ENCODE measurements around the gene ZBTB18.

The ZBTB18 gene

GRCh38 chr1:244063498-244063897 is 12.4 kb downstream of the ZBTB18 start:
- no peaks in the 10 kb centered on the region for H3K36me3 ChIP-seq (ENCODE audit: control insufficient read depth, insufficient read depth, low read length)
- no peaks in the 10 kb centered on the region for H3K9me3 ChIP-seq (ENCODE audit: control insufficient read depth, low read length)
- 86 to 93% methylated on average over 2 to 3 of the region's 6 CpGs for WGBS, 2 experiments (ENCODE audit: insufficient coverage in 2 of 2)
- no peak overlapping the region for H3K4me3 ChIP-seq (ENCODE audit: extremely low read depth, insufficient read depth, low read length, poor library complexity, severe bottlenecking)
- no peak overlapping the region for H3K27ac ChIP-seq (ENCODE audit: low read depth, low read length, severe bottlenecking)
- H3K4me1 ChIP-seq (ENCODE audit: control insufficient read depth, insufficient read depth, low read length, poor library complexity, severe bottlenecking) = peaks cover 5% of the 10 kb centered on the region

GRCh38 chr1:244064621-244065020 is 13.5 kb downstream of the ZBTB18 start:
- H3K4me1 ChIP-seq (ENCODE audit: control insufficient read depth, insufficient read depth, low read length, poor library complexity, severe bottlenecking) = peaks cover 5% of the 10 kb centered on the region
- H3K9me3 ChIP-seq (ENCODE audit: control insufficient read depth, low read length) = no peaks in the 10 kb centered on the region
- WGBS, 2 experiments (ENCODE audit: insufficient coverage in 2 of 2) = 87 to 89% methylated on average over 8 of the region's 8 CpGs
- no peak overlapping the region for H3K27ac ChIP-seq (ENCODE audit: low read depth, low read length, severe bottlenecking)
- no peaks in the 10 kb centered on the region for H3K36me3 ChIP-seq (ENCODE audit: control insufficient read depth, insufficient read depth, low read length)
- H3K4me3 ChIP-seq (ENCODE audit: extremely low read depth, insufficient read depth, low read length, poor library complexity, severe bottlenecking) = no peak overlapping the region

DNA sequence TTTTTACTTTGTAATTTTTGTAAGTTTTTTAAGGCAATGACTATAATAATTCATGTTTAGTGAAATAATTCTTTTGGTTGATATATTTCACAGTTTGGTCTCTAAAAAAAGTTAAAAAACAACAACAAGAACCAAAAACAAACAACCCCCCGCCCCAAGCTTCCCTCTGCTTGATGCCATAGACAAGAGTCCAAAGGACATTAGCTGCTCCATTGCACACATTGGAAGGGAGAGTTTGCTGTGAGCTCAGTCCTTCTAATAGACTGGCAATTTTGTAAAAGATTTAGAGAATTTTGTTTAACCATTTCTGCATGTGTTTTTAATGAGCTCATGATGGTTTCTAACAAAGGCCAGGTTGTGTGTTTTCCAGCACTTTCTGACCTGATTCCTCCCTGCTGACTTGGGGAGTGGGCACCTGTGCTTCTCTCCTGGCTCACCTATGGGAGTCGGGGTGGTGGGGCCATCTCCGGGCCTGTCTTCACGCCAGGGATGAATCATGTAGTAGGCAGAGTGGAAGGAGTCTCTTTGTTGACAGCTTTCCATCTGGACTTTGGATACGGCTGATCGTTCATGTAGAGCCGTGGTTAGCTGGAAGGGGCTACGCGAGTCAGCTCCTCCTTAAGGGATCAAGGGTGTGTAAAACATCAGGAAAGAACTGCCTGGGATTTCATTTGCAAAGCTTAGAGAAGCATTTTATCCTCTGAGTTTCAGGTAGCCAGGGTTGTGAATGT is 14.1 kb downstream of the ZBTB18 start:
- H3K27ac ChIP-seq (ENCODE audit: low read depth, low read length, severe bottlenecking) = no peak overlapping the region
- no peak overlapping the region for H3K4me3 ChIP-seq (ENCODE audit: extremely low read depth, insufficient read depth, low read length, poor library complexity, severe bottlenecking)
- 91 to 94% methylated on average over 5 to 6 of the region's 9 CpGs for WGBS, 2 experiments (ENCODE audit: insufficient coverage in 2 of 2)
- no peaks in the 10 kb centered on the region for H3K36me3 ChIP-seq (ENCODE audit: control insufficient read depth, insufficient read depth, low read length)
- H3K4me1 ChIP-seq (ENCODE audit: control insufficient read depth, insufficient read depth, low read length, poor library complexity, severe bottlenecking) = peaks cover 5% of the 10 kb centered on the region
- H3K9me3 ChIP-seq (ENCODE audit: control insufficient read depth, low read length) = no peaks in the 10 kb centered on the region

DNA sequence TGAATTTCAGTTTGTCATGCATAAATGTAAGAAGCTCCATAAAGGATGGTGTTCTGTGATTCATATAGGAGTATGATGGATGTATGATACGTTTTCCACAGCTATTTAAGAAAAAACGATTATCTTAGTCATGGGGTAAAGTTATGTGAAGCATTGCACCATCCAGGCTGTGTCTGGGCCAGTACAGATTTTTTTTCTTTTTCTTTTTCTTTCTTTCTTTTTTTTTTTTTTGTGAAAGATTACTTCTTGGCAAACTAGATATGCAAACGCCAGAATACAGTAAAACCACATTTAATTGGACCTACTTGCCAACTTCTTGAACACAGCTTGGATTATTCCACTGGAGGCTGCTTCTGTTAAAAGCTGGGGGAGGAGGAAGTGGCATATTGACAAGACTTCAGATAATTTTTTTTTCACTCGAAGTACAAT is 14.9 kb downstream of the ZBTB18 start:
- Histone ChIP-seq H3K4me1 (ENCODE audit: control insufficient read depth, insufficient read depth, low read length, poor library complexity, severe bottlenecking) (peaks cover 5% of the 10 kb centered on the region), H3K9me3 (ENCODE audit: control insufficient read depth, low read length) (no peaks in the 10 kb centered on the region), H3K36me3 (ENCODE audit: control insufficient read depth, insufficient read depth, low read length) (no peaks in the 10 kb centered on the region), H3K27ac (ENCODE audit: low read depth, low read length, severe bottlenecking) (no peak overlapping the region), H3K4me3 (ENCODE audit: extremely low read depth, insufficient read depth, low read length, poor library complexity, severe bottlenecking) (no peak overlapping the region)
- 79% methylated on average over 2 of the region's 4 CpGs; no CpG with 5 or more reads in 1 of the 2 experiments for WGBS, 2 experiments (ENCODE audit: insufficient coverage in 2 of 2)

DNA sequence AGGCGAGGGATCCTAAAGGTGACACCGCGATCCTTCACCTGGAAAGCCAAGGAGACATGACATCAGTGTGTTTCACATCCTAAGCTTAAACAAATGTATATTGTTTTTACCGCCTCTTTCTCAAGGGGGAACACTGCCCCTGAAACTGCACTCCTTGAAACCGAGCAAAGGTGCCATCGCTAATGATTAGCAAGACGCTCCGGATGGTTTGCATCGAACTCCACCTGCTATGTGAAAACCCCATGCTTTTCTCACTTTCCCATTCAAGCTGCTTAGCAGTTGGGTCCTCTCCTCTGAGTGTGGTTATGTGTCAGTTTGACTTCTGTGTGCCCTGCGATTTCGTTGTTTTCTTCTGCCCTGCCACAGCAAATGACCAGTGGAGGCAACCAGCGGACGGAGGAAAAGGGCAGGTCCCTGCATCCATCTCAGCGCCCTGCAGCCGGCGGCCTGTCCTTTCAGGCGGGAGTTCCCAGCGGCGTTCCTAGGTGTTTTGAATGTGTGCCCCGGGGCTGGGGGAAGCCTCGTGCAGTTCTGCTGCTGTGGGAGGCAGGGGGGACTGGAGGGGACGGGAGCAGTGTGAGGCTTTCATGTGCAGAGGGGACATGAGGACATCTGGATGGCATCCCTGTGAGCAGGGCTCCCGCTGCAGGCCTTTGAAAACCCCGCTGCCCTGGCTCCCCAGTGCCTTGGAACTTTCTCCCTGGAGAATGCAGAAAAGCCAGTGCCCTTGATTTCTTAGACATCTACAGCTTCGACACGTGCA is 16.1 kb downstream of the ZBTB18 start:
- Histone ChIP-seq H3K4me3 (ENCODE audit: extremely low read depth, insufficient read depth, low read length, poor library complexity, severe bottlenecking) (no peak overlapping the region), H3K36me3 (ENCODE audit: control insufficient read depth, insufficient read depth, low read length) (no peaks in the 10 kb centered on the region), H3K9me3 (ENCODE audit: control insufficient read depth, low read length) (no peaks in the 10 kb centered on the region), H3K4me1 (ENCODE audit: control insufficient read depth, insufficient read depth, low read length, poor library complexity, severe bottlenecking) (peaks cover 5% of the 10 kb centered on the region), H3K27ac (ENCODE audit: low read depth, low read length, severe bottlenecking) (no peak overlapping the region)
- WGBS, 2 experiments (ENCODE audit: insufficient coverage in 2 of 2) = 62 to 67% methylated on average over 15 to 25 of the region's 26 CpGs

GRCh38 chr1:244067893-244068292 is 16.8 kb downstream of the ZBTB18 start:
- Histone ChIP-seq H3K4me3 (ENCODE audit: extremely low read depth, insufficient read depth, low read length, poor library complexity, severe bottlenecking) (no peak overlapping the region), H3K27ac (ENCODE audit: low read depth, low read length, severe bottlenecking) (no peak overlapping the region), H3K36me3 (ENCODE audit: control insufficient read depth, insufficient read depth, low read length) (no peaks in the 10 kb centered on the region), H3K4me1 (ENCODE audit: control insufficient read depth, insufficient read depth, low read length, poor library complexity, severe bottlenecking) (peaks cover 5% of the 10 kb centered on the region), H3K9me3 (ENCODE audit: control insufficient read depth, low read length) (no peaks in the 10 kb centered on the region)
- 82 to 100% methylated on average over 3 of the region's 4 CpGs for WGBS, 2 experiments (ENCODE audit: insufficient coverage in 2 of 2)

DNA sequence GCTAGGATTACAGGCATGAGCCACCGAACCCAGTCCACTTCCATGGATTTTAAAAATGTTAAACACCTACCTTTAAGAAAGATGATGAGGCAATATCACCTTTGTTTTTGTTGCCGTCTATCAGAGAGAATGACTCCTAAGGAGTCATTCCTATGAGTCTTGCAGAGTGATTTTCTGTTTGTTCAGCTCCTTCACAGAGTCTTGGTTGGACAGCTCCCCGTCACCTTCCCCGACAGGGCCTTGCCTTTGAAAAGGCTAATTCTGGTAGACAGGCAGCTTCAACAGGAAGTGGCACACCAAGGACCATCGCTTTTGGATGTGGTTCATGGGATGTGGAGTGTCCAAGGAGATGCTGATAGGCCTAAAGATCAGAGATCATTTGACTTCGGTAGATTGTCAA is 17.5 kb downstream of the ZBTB18 start:
- peaks cover 5% of the 10 kb centered on the region for H3K4me1 ChIP-seq (ENCODE audit: control insufficient read depth, insufficient read depth, low read length, poor library complexity, severe bottlenecking)
- no peaks in the 10 kb centered on the region for H3K36me3 ChIP-seq (ENCODE audit: control insufficient read depth, insufficient read depth, low read length)
- 78 to 96% methylated on average over 5 of the region's 6 CpGs for WGBS, 2 experiments (ENCODE audit: insufficient coverage in 2 of 2)
- no peak overlapping the region for H3K4me3 ChIP-seq (ENCODE audit: extremely low read depth, insufficient read depth, low read length, poor library complexity, severe bottlenecking)
- no peaks in the 10 kb centered on the region for H3K9me3 ChIP-seq (ENCODE audit: control insufficient read depth, low read length)
- no peak overlapping the region for H3K27ac ChIP-seq (ENCODE audit: low read depth, low read length, severe bottlenecking)

- WGBS, 2 experiments (ENCODE audit: insufficient coverage in 2 of 2) = 82 to 94% methylated on average over 5 to 7 of the region's 8 CpGs
- Histone ChIP-seq H3K9me3 (ENCODE audit: control insufficient read depth, low read length) (no peaks in the 10 kb centered on the region), H3K4me1 (ENCODE audit: control insufficient read depth, insufficient read depth, low read length, poor library complexity, severe bottlenecking) (peaks cover 5% of the 10 kb centered on the region), H3K27ac (ENCODE audit: low read depth, low read length, severe bottlenecking) (no peak overlapping the region), H3K36me3 (ENCODE audit: control insufficient read depth, insufficient read depth, low read length) (no peaks in the 10 kb centered on the region), H3K4me3 (ENCODE audit: extremely low read depth, insufficient read depth, low read length, poor library complexity, severe bottlenecking) (no peak overlapping the region)
These were observed 18.3 kb downstream of the ZBTB18 start for GRCh38 chr1:244069326-244069898.

GRCh38 chr1:244074559-244075171 is 23.6 kb downstream of the ZBTB18 start:
- Histone ChIP-seq H3K36me3 (ENCODE audit: control insufficient read depth, insufficient read depth, low read length) (no peaks in the 10 kb centered on the region), H3K4me1 (ENCODE audit: control insufficient read depth, insufficient read depth, low read length, poor library complexity, severe bottlenecking) (no peaks in the 10 kb centered on the region), H3K9me3 (ENCODE audit: control insufficient read depth, low read length) (no peaks in the 10 kb centered on the region), H3K4me3 (ENCODE audit: extremely low read depth, insufficient read depth, low read length, poor library complexity, severe bottlenecking) (no peak overlapping the region), H3K27ac (ENCODE audit: low read depth, low read length, severe bottlenecking) (no peak overlapping the region)
- 81 to 88% methylated on average over 13 to 18 of the region's 19 CpGs for WGBS, 2 experiments (ENCODE audit: insufficient coverage in 2 of 2)

DNA sequence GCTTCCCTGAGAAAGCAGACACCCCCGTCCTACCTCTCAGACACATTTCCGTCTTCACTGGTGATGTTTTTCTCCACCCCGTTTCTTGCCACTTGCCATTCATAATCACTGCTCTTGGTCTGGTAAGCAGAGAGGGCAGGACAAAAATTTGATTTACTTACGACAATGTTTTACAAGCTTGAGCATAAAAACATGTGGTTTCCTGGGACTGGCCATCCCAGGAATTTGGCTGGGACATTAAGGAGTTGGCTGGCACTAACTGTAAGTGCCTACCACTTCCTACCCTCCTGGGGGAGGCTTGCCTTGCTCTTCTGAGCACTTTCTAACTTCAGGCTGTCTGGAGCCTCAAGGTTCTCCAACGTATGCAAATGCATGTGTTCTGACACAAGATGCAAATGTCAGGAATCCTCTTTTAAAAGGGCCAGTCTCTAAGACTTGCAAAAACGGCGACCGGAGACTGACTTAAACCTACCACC is 24.2 kb downstream of the ZBTB18 start:
- H3K9me3 ChIP-seq (ENCODE audit: control insufficient read depth, low read length) = no peaks in the 10 kb centered on the region
- H3K36me3 ChIP-seq (ENCODE audit: control insufficient read depth, insufficient read depth, low read length) = no peaks in the 10 kb centered on the region
- WGBS, 2 experiments (ENCODE audit: insufficient coverage in 2 of 2) = 50 to 58% methylated on average over 7 of the region's 8 CpGs
- no peaks in the 10 kb centered on the region for H3K4me1 ChIP-seq (ENCODE audit: control insufficient read depth, insufficient read depth, low read length, poor library complexity, severe bottlenecking)
- no peak overlapping the region for H3K4me3 ChIP-seq (ENCODE audit: extremely low read depth, insufficient read depth, low read length, poor library complexity, severe bottlenecking)
- H3K27ac ChIP-seq (ENCODE audit: low read depth, low read length, severe bottlenecking) = no peak overlapping the region
